MM.1S (cell line): ENCODE measurements around the gene GULP1.

Experiments
- CTCF ChIP-seq: fragments of 300-600 bp; sonication (generic); IDR thresholded peaks from 2 replicates; pipeline ENCODE4 v1.5.1; 2016; ENCODE audit warnings: antibody characterized with exemption, low read length, mixed read lengths
- EZH2 ChIP-seq: fragments of 300-600 bp; sonication (generic); optimal IDR thresholded peaks from 2 replicates; pipeline ENCODE3; 2017; ENCODE audit warnings: low read depth, mild to moderate bottlenecking, antibody characterized with exemption, low read length, mixed read lengths
- EZH2phosphoT487 ChIP-seq: fragments of 300-600 bp; sonication (generic); IDR thresholded peaks from 2 replicates; pipeline ENCODE4 v1.6.1; 2018; ENCODE audit warnings: antibody characterized with exemption, low read length

- TF ChIP-seq CTCF (no peak), EZH2phosphoT487 (no peak), EZH2 (no peak)
Observed at GRCh38 chr2:188434018-188434417, 142.3 kb downstream of the GULP1 start.
